Right atrium auricular region (tissue), 2 donors: Measurements from ENCODE around the gene IBA57. TPM values are rescaled to one million over a fixed set of nuclear protein-coding genes. Genes with fewer than 3 reads are reported as not detected.

Experiments used
- DNase-seq: peaks from one replicate; pipeline ENCODE4 v3.0.0-alpha.2; 2019; ENCODE audit warnings: low spot score
- H3K27ac ChIP-seq, 2 donors: fragments of 200-600 bp; sonication (generic); 1 replicate in 1 of 2; 2 replicates in 1 of 2; pipeline ENCODE4 v1.5.1; 2016 to 2019
- H3K27me3 ChIP-seq, 2 donors: fragments of 200-600 bp; sonication (generic); one replicate each; pipeline versions ENCODE4 v1.5.1 to v1.6.0; 2017 to 2019
- H3K36me3 ChIP-seq: fragments of 200-600 bp; sonication (generic); one replicate; pipeline ENCODE4 v1.5.1; 2016
- H3K4me1 ChIP-seq, 2 donors: fragments of 200-600 bp; sonication (generic); one replicate each; pipeline versions ENCODE4 v1.5.1 to v1.6.0; 2017 to 2019
- H3K4me3 ChIP-seq, 2 donors: fragments of 200-600 bp; sonication (generic); 1 replicate in 1 of 2; 2 replicates in 1 of 2; pipeline ENCODE4 v1.5.1; 2017 to 2019; ENCODE audit warnings: mild to moderate bottlenecking in 1 of 2, moderate library complexity in 1 of 2
- H3K9me3 ChIP-seq, 2 donors: fragments of 200-600 bp; sonication (generic); one replicate each; pipeline ENCODE4 v1.5.1; 2019
- total RNA-seq, 2 donors: library from RNA; depleted of rRNA; stranded (reverse); fragments of >200 nt; gene quantifications; one replicate each; pipeline ENCODE4 v1.1.0, GENCODE V29; 2016
- TF ChIP-seq, protein P1 (sequence below), 2 donors: fragments of 200-600 bp; sonication (generic); IDR thresholded peaks; one replicate each; pipeline ENCODE4 v1.5.1; 2019; ENCODE audit warnings: antibody characterized with exemption in 2 of 2

IBA57 gene
- total RNA-seq, 2 donors from 2014 or later: 6.7 to 7.1 TPM

DNA sequence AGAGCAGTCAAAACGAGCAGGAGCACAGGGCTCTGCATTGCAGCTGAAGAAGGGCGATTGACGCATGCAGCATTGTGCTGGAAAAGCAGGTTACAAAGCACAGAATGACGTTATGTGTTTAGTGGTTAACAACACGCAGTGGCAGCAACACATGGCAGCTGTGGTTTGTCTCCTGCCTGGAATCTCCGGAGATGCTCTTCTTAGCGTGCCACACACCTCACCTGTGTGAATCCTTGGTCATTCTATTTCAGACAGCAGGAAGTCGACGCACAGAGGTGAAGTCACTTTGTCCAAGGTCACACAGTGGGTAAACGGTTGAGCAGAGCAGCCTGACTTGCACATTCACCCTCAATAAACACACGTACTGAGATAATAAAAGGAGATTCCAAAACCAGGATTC lies 56.9 kb downstream of the IBA57 start:
- peaks cover 79% of the 10 kb centered on the region for H3K36me3 ChIP-seq
- TF ChIP-seq, protein P1, sequence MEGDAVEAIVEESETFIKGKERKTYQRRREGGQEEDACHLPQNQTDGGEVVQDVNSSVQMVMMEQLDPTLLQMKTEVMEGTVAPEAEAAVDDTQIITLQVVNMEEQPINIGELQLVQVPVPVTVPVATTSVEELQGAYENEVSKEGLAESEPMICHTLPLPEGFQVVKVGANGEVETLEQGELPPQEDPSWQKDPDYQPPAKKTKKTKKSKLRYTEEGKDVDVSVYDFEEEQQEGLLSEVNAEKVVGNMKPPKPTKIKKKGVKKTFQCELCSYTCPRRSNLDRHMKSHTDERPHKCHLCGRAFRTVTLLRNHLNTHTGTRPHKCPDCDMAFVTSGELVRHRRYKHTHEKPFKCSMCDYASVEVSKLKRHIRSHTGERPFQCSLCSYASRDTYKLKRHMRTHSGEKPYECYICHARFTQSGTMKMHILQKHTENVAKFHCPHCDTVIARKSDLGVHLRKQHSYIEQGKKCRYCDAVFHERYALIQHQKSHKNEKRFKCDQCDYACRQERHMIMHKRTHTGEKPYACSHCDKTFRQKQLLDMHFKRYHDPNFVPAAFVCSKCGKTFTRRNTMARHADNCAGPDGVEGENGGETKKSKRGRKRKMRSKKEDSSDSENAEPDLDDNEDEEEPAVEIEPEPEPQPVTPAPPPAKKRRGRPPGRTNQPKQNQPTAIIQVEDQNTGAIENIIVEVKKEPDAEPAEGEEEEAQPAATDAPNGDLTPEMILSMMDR (IDR thresholded peaks at IDR 0.05): no peak
- H3K4me3 ChIP-seq: no peak overlapping the region
- no peak overlapping the region for H3K27ac ChIP-seq
- DNase-seq: no peak
- peaks cover 0 to 32% of the 10 kb centered on the region in 2 donors for H3K4me1 ChIP-seq
- peaks cover 0 to 12% of the 10 kb centered on the region in 2 donors for H3K9me3 ChIP-seq
- no peaks in the 10 kb centered on the region for H3K27me3 ChIP-seq

DNA sequence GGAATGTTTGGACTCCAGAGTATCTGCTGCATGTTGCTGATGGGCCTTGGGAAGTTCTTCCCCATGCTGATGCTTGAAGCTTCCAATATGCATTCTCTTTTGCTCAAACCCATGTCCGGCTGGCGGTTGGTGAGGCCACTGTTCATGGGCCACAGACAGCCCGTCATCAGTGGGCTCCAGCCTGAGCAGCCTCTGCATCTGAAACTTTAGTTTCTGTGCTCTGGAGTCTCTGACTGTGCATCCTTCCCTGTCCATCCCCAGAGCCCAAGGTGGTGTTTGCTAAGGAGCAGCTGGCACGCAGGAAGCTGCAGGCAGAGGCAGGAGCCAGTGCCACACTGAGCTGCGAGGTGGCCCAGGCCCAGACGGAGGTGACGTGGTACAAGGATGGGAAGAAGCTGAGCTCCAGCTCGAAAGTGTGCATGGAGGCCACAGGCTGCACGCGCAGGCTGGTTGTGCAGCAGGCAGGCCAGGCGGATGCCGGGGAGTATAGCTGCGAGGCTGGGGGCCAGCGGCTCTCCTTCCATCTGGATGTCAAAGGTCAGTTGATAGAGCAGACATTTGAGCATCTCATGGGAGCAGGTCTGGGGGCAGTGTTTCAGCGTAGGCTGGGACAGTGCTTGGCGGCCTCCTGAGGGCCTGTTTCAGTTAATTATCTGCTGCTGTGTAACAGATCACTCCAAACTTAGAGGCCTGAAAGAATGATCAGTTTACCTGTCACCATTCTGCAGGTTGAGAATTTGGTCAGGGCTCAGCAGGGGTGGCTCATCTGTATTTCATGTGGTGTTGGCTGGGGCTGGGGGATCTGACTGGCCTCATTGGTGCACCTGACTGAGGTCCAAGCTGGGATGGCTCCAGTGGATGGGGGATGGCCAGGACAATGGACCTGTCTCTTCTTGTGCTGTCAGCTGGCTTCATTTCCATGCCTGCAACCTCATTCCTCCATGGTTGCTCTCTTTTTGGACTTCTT lies 58.9 kb downstream of the IBA57 start:
- no peak overlapping the region for H3K4me3 ChIP-seq
- H3K27me3 ChIP-seq: no peaks in the 10 kb centered on the region
- peaks cover 0 to 12% of the 10 kb centered on the region in 2 donors for H3K9me3 ChIP-seq
- no peak overlapping the region for H3K27ac ChIP-seq
- TF ChIP-seq, protein P1 (IDR thresholded peaks at IDR 0.05): no peak
- H3K4me1 ChIP-seq: peaks cover 0 to 25% of the 10 kb centered on the region in 2 donors
- no peak for DNase-seq
- H3K36me3 ChIP-seq: peaks cover 60% of the 10 kb centered on the region

DNA sequence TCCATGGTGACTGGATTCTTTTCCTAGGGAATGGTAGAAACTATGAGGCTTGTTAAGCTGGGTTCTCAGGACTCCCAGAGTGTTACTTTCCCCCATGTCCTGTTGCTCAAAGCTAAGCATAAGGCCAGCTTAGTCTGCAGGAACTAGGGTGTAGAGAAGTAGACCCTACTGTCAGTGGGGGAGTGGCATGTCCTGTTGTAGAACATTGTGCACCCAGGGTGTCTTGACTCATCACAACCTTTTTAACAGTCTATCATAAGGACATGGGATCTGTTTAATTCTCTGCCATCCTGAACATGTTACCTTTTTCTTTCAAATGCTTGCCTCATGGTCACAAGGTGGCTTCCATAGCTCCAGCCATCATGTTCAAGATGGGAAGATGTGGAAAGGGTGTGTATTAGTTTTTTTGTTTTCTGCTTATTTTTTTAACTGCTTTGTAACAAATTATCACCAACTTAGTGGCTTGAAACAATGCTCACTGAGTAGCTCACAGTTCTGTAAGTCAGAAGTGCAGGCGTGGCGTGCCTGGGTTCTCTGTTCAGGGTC lies 59.6 kb downstream of the IBA57 start:
- Histone ChIP-seq H3K9me3 (peaks cover 0 to 12% of the 10 kb centered on the region in 2 donors), H3K36me3 (peaks cover 52% of the 10 kb centered on the region), H3K27me3 (no peaks in the 10 kb centered on the region), H3K27ac (no peak overlapping the region), H3K4me3 (no peak overlapping the region), H3K4me1 (peaks cover 0 to 25% of the 10 kb centered on the region in 2 donors)
- DNase-seq: no peak
- TF ChIP-seq, protein P1 (IDR thresholded peaks at IDR 0.05): no peak

DNA sequence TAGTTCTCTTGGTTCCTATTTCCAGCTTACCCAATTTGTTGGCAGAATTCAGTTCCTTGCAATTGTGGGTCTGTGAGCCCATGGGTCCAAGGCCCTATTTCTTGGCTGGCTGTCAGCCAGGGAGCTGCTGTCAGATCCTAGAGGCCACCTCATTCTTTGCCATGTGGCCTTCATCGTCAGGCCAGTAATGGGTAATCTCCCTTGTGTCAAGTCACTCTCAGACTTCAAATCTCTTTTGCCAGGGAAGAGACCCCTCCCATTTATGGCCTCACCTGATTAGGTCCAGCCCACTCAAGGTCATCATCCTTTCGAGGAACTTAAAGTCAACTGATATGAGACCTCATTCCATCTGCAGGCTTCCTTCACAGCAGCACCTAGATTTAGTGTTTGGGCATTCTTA lies 60.1 kb downstream of the IBA57 start:
- peaks cover 48% of the 10 kb centered on the region for H3K36me3 ChIP-seq
- no peak for DNase-seq
- peak overlapping the region in 1 of 2 donors; percentile 44 for H3K27ac ChIP-seq
- TF ChIP-seq, protein P1 (IDR thresholded peaks at IDR 0.05): no peak
- no peaks in the 10 kb centered on the region for H3K27me3 ChIP-seq
- H3K9me3 ChIP-seq: peaks cover 0 to 12% of the 10 kb centered on the region in 2 donors
- H3K4me1 ChIP-seq: peaks cover 0 to 25% of the 10 kb centered on the region in 2 donors
- no peak overlapping the region for H3K4me3 ChIP-seq

DNA sequence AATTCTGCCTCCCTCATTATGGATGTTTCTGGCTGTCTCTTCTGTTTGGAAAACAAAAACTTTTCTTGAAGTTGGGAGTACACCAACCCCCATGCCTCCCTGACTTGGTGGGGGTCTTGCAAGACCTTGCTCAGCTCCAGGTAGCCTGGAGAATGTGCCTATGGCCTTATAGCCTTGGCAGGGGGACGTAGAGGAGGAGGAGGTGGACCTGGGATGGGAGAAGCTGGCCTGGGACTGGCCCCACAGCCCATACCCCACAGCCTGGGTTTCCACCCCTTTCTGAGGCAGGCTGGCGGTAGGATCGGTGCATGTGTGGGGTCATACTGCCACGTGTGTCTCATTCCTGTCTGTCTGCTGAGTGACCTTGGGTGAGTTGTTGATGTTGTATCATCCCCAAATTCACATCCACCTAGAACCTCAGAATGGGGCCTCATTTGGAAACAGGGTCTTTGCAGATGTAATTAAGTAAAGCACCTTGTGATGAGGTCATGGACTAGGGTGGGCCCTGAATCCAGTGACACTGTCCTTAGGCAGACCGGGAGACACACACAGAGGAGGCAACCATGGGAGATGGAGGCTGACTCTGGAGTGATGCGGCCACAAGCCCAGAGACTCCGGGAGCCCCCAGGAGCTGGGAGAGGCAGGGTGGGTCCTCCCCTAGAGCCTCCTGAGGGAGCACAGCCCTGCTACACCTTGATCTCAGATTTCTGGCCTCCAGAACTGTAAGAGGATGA lies 60.7 kb downstream of the IBA57 start:
- Histone ChIP-seq H3K4me1 (peaks cover 0 to 25% of the 10 kb centered on the region in 2 donors), H3K36me3 (peaks cover 48% of the 10 kb centered on the region), H3K27me3 (no peaks in the 10 kb centered on the region), H3K27ac (peak overlapping the region in 1 of 2 donors; percentile 44), H3K4me3 (no peak overlapping the region), H3K9me3 (peaks cover 0 to 12% of the 10 kb centered on the region in 2 donors)
- DNase-seq: no peak
- TF ChIP-seq, protein P1 (IDR thresholded peaks at IDR 0.05): no peak
